Kidney glomerular epithelial cell (primary cell): ENCODE data around the gene GRK4.

Experiments
- DNase-seq: peaks from one replicate; lab custom pipeline; 2025; lab: John Stamatoyannopoulos, UW

The GRK4 gene

GRCh38 chr4:3013323-3013722, 50.0 kb downstream of the GRK4 start:
- no peak for DNase-seq

GRCh38 chr4:3013839-3014350, 50.5 kb downstream of the GRK4 start:
- no peak for DNase-seq

GRCh38 chr4:3016961-3017360, 53.6 kb downstream of the GRK4 start:
- no peak for DNase-seq

- DNase-seq, result no peak
Measured at GRCh38 chr4:3017504-3017903, 54.1 kb downstream of the GRK4 start.

GRCh38 chr4:3019145-3019846, 55.9 kb downstream of the GRK4 start:
- DNase-seq, result no peak

- no peak for DNase-seq
Measured at GRCh38 chr4:3021127-3021526, 57.8 kb downstream of the GRK4 start.

- no peak for DNase-seq
Measured at GRCh38 chr4:3021627-3022026, 58.3 kb downstream of the GRK4 start.

- no peak for DNase-seq
Measured at GRCh38 chr4:3022112-3022511, 58.7 kb downstream of the GRK4 start.

GRCh38 chr4:3022651-3023050, 59.3 kb downstream of the GRK4 start:
- no peak for DNase-seq

GRCh38 chr4:3025881-3026280, 62.5 kb downstream of the GRK4 start:
- DNase-seq, result no peak

- DNase-seq, result no peak
Measured at GRCh38 chr4:3026540-3026939, 63.2 kb downstream of the GRK4 start.

- no peak for DNase-seq
Measured at GRCh38 chr4:3029464-3029863, 66.1 kb downstream of the GRK4 start.

- no peak for DNase-seq
Measured at GRCh38 chr4:3030566-3031356, 67.4 kb downstream of the GRK4 start.

- no peak for DNase-seq
Measured at GRCh38 chr4:3031357-3032082, 68.1 kb downstream of the GRK4 start.

GRCh38 chr4:3034231-3034630, 70.9 kb downstream of the GRK4 start:
- no peak for DNase-seq

- no peak for DNase-seq
Measured at GRCh38 chr4:3035249-3035648, 71.9 kb downstream of the GRK4 start.

GRCh38 chr4:3035674-3036073, 72.3 kb downstream of the GRK4 start:
- DNase-seq, result no peak

- DNase-seq, result no peak
Measured at GRCh38 chr4:3036131-3036952, 73.0 kb downstream of the GRK4 start.

GRCh38 chr4:3037957-3038461, 74.6 kb downstream of the GRK4 start:
- no peak for DNase-seq

GRCh38 chr4:3039706-3040366, 76.5 kb downstream of the GRK4 start:
- no peak for DNase-seq
